Calu3 (cell line): ENCODE results near the gene IL1RAPL2. TPM values are rescaled to one million over a fixed set of nuclear protein-coding genes. Genes with fewer than 3 reads are reported as not detected.
"Not testable (repeated sequence)": the region's sequence is repeated elsewhere in the genome, so short reads cannot be mapped to it uniquely, and the experiment has no call there.

Experiments
- BruUV-seq: library from RNA; stranded (reverse); fragments of 400-500 nt; replicated peaks from 2 replicates; lab custom pipeline; 2021; lab: Mats Ljungman, UMichigan
- CTCF ChIA-PET: fragments of 300-600 bp; sonication (Branson Sonifier 250); formaldehyde crosslinking; loops from one replicate; lab custom pipeline; 2022; ENCODE audit warnings: antibody characterized with exemption; lab: Charles Lee
- DNase-seq: peaks from one replicate; pipeline ENCODE4 v3.0.0; 2022
- H3K27ac Mint-ChIP-seq: one replicate; pipeline ENCODE4 v1.8.0; 2022; ENCODE audit warnings: mixed read lengths; ENCODE audit not compliant: unreplicated experiment
- H3K27me3 Mint-ChIP-seq: one replicate; pipeline ENCODE4 v1.8.0; 2022; ENCODE audit warnings: mixed read lengths; ENCODE audit not compliant: unreplicated experiment
- H3K36me3 Mint-ChIP-seq: one replicate; pipeline ENCODE4 v1.8.0; 2022; ENCODE audit warnings: mild to moderate bottlenecking, moderate library complexity, mixed read lengths; ENCODE audit not compliant: insufficient read depth, unreplicated experiment
- H3K4me1 Mint-ChIP-seq: one replicate; pipeline ENCODE4 v1.8.0; 2022; ENCODE audit warnings: mild to moderate bottlenecking, low read depth, mixed read lengths; ENCODE audit not compliant: unreplicated experiment
- H3K4me3 Mint-ChIP-seq: one replicate; pipeline ENCODE4 v1.8.0; 2022; ENCODE audit warnings: mild to moderate bottlenecking, low read depth, moderate library complexity, mixed read lengths; ENCODE audit not compliant: unreplicated experiment
- H3K9me3 Mint-ChIP-seq: one replicate; pipeline ENCODE4 v1.8.0; 2022; ENCODE audit warnings: low read depth, mixed read lengths; ENCODE audit not compliant: unreplicated experiment
- intact Hi-C: fragments of 100-400 bp; cut with micrococcal nuclease; formaldehyde crosslinking; loops from one replicate; pipeline ENCODE4 v1.10.0; 2022; ENCODE audit not compliant: unreplicated experiment
- total RNA-seq: library from RNA; stranded (reverse); gene quantifications from 2 replicates; pipeline ENCODE4 v1.2.3, GENCODE V29; 2022
- TF ChIP-seq, protein P1 (sequence below): fragments of 200-600 bp; IDR thresholded peaks from one replicate; pipeline ENCODE4 v1.8.0; 2022; ENCODE audit warnings: antibody characterized with exemption; ENCODE audit not compliant: unreplicated experiment

IL1RAPL2 gene
- total RNA-seq, 1 experiment from 2014 or later: not detected

DNA sequence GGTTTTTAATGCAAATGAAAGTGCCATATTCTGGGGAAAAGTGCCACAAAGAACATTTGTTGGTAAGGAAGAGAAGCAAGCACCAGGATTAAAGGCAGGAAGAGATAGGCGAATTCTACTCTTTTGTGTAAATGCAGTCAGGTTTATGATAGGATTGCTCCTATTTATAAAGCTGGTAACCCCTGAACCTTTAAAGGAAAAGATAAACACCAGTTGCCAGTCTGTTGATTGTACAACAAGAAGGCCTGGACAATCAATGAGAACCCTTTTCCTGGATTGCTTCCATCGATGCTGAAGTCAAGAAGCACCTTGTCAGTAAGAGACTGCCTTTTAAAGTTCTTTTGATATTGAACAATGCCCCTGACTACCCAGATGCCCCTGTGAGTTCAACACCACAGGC, 1098.2 kb downstream of the IL1RAPL2 start:
- CTCF ChIA-PET: no interaction called here
- DNase-seq: no peak
- Mint-ChIP-seq H3K4me1 (no peaks in the 10 kb centered on the region), H3K36me3 (no peaks in the 10 kb centered on the region), H3K27me3 (no peaks in the 10 kb centered on the region), H3K9me3 (peaks cover 6% of the 10 kb centered on the region), H3K4me3 (no peak overlapping the region), H3K27ac (no peak overlapping the region)
- intact Hi-C loops: no loop called here
- TF ChIP-seq, protein P1, sequence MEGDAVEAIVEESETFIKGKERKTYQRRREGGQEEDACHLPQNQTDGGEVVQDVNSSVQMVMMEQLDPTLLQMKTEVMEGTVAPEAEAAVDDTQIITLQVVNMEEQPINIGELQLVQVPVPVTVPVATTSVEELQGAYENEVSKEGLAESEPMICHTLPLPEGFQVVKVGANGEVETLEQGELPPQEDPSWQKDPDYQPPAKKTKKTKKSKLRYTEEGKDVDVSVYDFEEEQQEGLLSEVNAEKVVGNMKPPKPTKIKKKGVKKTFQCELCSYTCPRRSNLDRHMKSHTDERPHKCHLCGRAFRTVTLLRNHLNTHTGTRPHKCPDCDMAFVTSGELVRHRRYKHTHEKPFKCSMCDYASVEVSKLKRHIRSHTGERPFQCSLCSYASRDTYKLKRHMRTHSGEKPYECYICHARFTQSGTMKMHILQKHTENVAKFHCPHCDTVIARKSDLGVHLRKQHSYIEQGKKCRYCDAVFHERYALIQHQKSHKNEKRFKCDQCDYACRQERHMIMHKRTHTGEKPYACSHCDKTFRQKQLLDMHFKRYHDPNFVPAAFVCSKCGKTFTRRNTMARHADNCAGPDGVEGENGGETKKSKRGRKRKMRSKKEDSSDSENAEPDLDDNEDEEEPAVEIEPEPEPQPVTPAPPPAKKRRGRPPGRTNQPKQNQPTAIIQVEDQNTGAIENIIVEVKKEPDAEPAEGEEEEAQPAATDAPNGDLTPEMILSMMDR: no peak
- BruUV-seq: no TSS peak

DNA sequence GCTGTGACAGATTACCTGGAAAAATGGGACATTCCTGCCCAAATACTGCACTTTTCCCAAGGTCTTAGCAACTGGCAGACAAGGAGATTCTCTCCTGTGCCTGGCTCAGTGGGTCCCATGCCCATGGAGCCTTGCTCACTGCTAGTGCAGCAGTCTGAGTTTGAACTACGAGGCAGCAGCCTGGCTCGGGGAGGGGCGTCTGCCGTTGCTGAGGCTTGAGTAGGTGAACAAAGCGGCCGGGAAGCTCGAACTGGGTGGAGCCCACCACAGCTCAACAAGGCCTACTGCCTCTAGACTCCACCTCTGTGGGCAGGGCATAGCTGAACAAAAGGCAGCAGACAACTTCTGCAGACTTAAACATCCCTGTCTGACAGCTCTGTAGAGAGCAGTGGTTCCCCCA, 1118.3 kb downstream of the IL1RAPL2 start:
- H3K4me1 Mint-ChIP-seq, H3K27me3 Mint-ChIP-seq, H3K4me3 Mint-ChIP-seq, DNase-seq, H3K27ac Mint-ChIP-seq, intact Hi-C loops, H3K36me3 Mint-ChIP-seq, BruUV-seq, H3K9me3 Mint-ChIP-seq, CTCF ChIA-PET: not testable (repeated sequence)

DNA sequence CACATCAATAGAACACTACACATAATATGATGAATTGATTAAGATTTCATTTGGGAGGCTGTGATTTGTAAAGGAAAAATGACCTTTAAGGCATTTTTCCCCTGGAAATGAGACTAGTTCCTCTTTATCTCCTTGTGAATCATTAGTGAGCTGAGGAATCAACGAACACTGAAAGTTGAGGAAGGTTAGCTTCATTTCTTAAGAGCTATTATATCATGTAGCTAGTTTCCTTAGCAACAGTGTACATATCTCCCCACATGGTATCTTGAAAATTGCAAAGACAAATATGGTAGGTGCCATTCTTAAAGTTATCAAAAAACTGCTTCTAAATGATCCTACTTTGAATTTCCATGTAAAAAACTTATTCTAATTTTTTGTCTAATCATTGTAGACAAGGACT, 1128.8 kb downstream of the IL1RAPL2 start:
- DNase-seq: no peak
- Mint-ChIP-seq H3K4me1 (no peaks in the 10 kb centered on the region), H3K4me3 (no peak overlapping the region), H3K36me3 (no peaks in the 10 kb centered on the region), H3K27ac (no peak overlapping the region), H3K9me3 (peaks cover 5% of the 10 kb centered on the region), H3K27me3 (no peaks in the 10 kb centered on the region)
- BruUV-seq: no TSS peak
- TF ChIP-seq, protein P1: no peak
- CTCF ChIA-PET: no interaction called here
- intact Hi-C loops: no loop called here

DNA sequence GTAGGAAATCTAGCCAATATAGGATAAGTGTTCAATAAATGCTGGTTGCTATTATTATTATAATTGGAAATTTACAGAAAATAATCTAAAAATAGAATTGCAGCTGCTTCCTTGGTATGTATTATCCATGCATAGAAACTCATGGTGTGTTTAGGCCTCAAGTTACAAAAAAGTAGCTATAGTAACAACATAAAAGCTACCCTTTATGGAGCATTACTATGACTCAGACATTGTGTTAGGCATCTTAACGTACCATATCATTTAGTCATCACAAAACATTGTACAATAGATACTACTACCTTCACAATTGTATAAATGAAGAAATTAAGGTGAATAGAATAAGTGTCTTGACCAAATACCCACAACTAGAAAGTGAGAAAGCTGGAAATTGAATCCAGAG, 1129.5 kb downstream of the IL1RAPL2 start:
- CTCF ChIA-PET: no interaction called here
- TF ChIP-seq, protein P1: no peak
- intact Hi-C loops: no loop called here
- H3K9me3 Mint-ChIP-seq: peaks cover 5% of the 10 kb centered on the region
- H3K27ac Mint-ChIP-seq: no peak overlapping the region
- no peak overlapping the region for H3K4me3 Mint-ChIP-seq
- no TSS peak for BruUV-seq
- no peaks in the 10 kb centered on the region for H3K27me3 Mint-ChIP-seq
- no peak for DNase-seq
- H3K36me3 Mint-ChIP-seq: no peaks in the 10 kb centered on the region
- no peaks in the 10 kb centered on the region for H3K4me1 Mint-ChIP-seq

DNA sequence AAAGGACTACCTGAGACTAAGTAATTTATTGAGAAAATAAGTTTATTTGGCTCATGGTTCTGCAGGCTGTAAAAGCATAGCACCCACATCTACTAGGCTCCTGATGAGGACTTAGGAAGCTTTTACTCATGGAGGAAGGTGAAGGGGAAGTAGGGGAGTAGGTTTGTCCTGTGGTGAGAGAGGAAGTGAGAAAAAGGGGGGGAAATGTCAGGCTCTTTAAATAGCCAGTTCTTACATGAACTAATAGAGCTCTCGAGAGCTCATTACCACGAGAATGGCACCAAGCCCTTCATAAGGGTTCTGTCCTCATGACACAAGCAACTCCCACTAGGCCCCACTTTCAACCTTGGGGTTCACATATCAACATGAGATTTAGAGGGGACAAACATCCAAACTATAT, 1130.9 kb downstream of the IL1RAPL2 start:
- TF ChIP-seq, protein P1: no peak
- no peak overlapping the region for H3K4me3 Mint-ChIP-seq
- no TSS peak for BruUV-seq
- intact Hi-C loops: no loop called here
- H3K4me1 Mint-ChIP-seq: no peaks in the 10 kb centered on the region
- no peaks in the 10 kb centered on the region for H3K36me3 Mint-ChIP-seq
- no peaks in the 10 kb centered on the region for H3K27me3 Mint-ChIP-seq
- CTCF ChIA-PET: no interaction called here
- no peak overlapping the region for H3K27ac Mint-ChIP-seq
- DNase-seq: no peak
- H3K9me3 Mint-ChIP-seq: peaks cover 5% of the 10 kb centered on the region
